ENCODE measurements around the gene NLRC4.

- TF ChIP-seq CTCF (IDR thresholded peaks at IDR 0.05; ENCODE audit: control extremely low read depth in 1 of 3, insufficient read depth in 1 of 3, low read depth in 1 of 3, low read length in 3 of 3): no peak
- TF ChIP-seq CBX8 (IDR thresholded peaks at IDR 0.05; ENCODE audit: borderline replicate concordance, low read depth, low read length): no peak
- TF ChIP-seq POLR2AphosphoS5 (IDR thresholded peaks at IDR 0.05; ENCODE audit: low read depth, low read length): no peak
- TF ChIP-seq CHD2 (IDR thresholded peaks at IDR 0.05; ENCODE audit: low read length): no peak
- no peak for TF ChIP-seq POLR2A (IDR thresholded peaks at IDR 0.05; ENCODE audit: control extremely low read depth in 1 of 2, low read depth in 2 of 2, low read length in 2 of 2)
- TF ChIP-seq EGR1 (IDR thresholded peaks at IDR 0.05; ENCODE audit: borderline replicate concordance, low read depth, low read length): no peak
- no peak for TF ChIP-seq BCL11A (IDR thresholded peaks at IDR 0.05; ENCODE audit: low read depth in 2 of 2, low read length in 2 of 2)
- no peak for TF ChIP-seq CEBPB (IDR thresholded peaks at IDR 0.05; ENCODE audit: low read depth, low read length)
- TF ChIP-seq ATF3 (IDR thresholded peaks at IDR 0.05; ENCODE audit: insufficient read depth, low read depth, low read length): no peak
- no peak for TF ChIP-seq TAF1 (IDR thresholded peaks at IDR 0.05; ENCODE audit: low read depth, low read length)
- TF ChIP-seq CREB1 (IDR thresholded peaks at IDR 0.05): no peak
- no peak for TF ChIP-seq RAD21 (IDR thresholded peaks at IDR 0.05 in 1 of 2, conservative IDR thresholded peaks at IDR 0.05 in 1 of 2; ENCODE audit: low read depth in 2 of 2, low read length in 2 of 2)
Observed at GRCh38 chr2:32310577-32310976, 45.9 kb upstream of the NLRC4 start.

Data from H1 (cell line).